ENCODE measurements around the gene SSBP3.

SSBP3 gene

DNA sequence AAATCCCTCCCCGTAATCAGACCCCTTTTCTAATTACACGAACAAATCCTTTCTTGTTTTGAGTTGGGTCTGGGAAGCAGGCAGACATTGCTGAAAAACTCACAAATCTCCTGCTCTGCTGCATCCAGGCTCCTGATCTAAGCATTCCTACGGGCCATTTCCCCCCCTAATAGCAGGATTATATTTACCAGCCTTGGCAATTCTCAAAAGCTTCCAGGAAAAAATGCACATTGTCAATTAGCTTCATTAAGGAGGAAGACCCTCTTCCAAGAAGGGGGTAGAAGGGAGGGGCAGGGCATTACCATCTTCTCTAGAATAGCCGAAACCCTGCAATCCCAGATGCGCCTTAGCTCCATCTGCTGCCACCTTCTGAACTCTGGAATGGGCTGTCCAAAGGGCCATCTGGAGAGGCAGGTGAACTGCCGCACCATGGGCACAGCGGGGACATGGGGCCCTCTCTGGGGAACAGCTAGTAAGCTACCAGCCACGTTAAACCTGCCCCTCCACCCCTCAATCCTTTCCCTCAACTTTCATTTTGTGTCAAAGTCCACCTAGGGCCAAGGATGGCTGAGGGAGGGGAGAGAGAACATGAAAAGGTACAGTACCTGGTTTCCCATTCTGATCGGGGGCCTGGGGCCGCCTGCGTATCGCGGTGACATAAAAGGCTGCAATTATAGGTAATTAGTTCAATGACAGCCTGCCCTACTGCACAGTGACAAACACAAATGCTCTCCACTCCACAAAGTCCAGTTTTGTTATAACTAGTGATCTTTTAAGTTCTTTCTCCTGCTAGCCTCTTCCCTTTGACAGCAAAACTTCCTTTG lies 149.5 kb downstream of the SSBP3 start:
- H3K4me3 ChIP-seq (replicated peaks; ENCODE audit: low read depth, low read length): no peak overlapping the region
- no peak for DNase-seq (ENCODE audit: low read depth)
- no peak for TF ChIP-seq CTCF (IDR thresholded peaks at IDR 0.05; ENCODE audit: low read length, missing control alignments)

DNA sequence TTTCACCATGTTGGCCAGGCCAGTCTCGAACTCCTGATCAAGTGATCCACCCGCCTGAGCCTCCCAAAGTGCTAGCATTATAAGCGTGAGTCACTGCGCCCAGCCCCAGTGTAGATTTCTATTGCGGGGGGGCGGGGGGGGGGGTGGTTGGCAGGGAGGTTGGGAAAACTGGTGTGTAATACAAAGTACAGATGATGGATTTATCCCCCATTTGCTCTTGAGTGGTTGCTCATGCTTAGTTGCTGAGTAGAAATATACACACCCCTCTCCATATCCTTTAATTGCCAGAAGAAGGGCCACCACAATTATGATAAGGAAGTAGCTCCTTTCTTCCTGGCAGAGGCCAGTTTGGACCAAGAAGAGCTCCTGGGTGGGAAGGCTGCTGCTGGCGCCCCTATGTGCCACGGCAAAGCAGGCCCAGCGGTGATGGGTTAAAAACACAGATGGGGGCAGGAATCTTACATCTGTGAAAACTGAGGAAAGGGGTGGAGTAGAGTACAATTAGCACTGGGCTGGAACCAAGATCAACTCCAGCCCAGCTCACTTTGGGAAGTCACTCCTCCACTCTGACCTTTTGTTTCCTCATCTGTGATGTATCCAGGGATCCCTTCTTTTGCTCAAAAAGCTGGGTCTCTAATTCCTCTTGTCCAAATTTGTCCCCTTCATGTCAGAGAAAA lies 151.0 kb downstream of the SSBP3 start:
- H3K4me3 ChIP-seq (replicated peaks; ENCODE audit: low read depth, low read length): no peak overlapping the region
- TF ChIP-seq CTCF (IDR thresholded peaks at IDR 0.05; ENCODE audit: low read length, missing control alignments): no peak
- peak; percentile 15 for DNase-seq (ENCODE audit: low read depth)

- TF ChIP-seq CTCF (IDR thresholded peaks at IDR 0.05; ENCODE audit: low read length, missing control alignments): no peak
- peak; percentile 45 for DNase-seq (ENCODE audit: low read depth)
- H3K4me3 ChIP-seq (replicated peaks; ENCODE audit: low read depth, low read length): no peak overlapping the region
Observed at GRCh38 chr1:54254055-54254454, 152.1 kb downstream of the SSBP3 start.

- TF ChIP-seq CTCF (IDR thresholded peaks at IDR 0.05; ENCODE audit: low read length, missing control alignments): no peak
- peak; percentile 80 for DNase-seq (ENCODE audit: low read depth)
- no peak overlapping the region for H3K4me3 ChIP-seq (replicated peaks; ENCODE audit: low read depth, low read length)
Observed at GRCh38 chr1:54253480-54253879, 152.7 kb downstream of the SSBP3 start.

DNA sequence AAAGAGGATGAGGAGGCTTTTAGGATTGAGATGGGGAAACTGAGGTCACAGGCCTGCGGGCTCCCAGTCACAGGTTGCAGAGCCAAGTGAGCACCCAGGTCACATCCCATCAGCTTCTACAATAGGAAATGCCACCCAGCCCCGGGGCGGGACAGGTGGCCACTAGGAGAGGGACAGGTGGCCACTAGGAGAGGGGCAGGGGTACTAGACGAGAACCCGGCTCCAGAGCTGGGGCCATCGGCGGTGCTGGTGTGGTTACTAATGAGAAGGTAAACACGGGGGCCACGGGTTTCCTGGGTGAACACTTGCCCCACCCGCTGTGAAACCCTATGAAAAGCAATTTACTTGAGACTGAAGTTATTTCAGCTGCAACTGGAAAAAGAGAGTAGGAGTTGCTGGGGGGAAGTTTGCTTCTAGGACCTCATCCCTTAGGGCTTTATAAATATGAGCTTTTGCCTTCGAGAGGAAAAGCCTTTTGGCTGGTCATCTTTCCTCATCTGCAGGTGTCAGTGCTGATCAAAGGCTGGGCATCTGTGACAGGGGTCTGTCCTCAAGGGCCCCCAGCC lies 153.7 kb downstream of the SSBP3 start:
- no peak for TF ChIP-seq CTCF (IDR thresholded peaks at IDR 0.05; ENCODE audit: low read length, missing control alignments)
- no peak overlapping the region for H3K4me3 ChIP-seq (replicated peaks; ENCODE audit: low read depth, low read length)
- no peak for DNase-seq (ENCODE audit: low read depth)

GRCh38 chr1:54250670-54251069 lies 155.5 kb downstream of the SSBP3 start:
- no peak overlapping the region for H3K4me3 ChIP-seq (replicated peaks; ENCODE audit: low read depth, low read length)
- no peak for DNase-seq (ENCODE audit: low read depth)
- TF ChIP-seq CTCF (IDR thresholded peaks at IDR 0.05; ENCODE audit: low read length, missing control alignments): no peak

All from fibroblast of pulmonary artery (primary cell).